PC-9 (cell line): ENCODE measurements around the gene SPRY4. TPM values are rescaled to one million over a fixed set of nuclear protein-coding genes. Genes with fewer than 3 reads are reported as not detected.
"Not testable (repeated sequence)": the region's sequence is repeated elsewhere in the genome, so short reads cannot be mapped to it uniquely, and the experiment has no call there.

Source experiments
- BruUV-seq: library from RNA; stranded (reverse); fragments of 400-500 nt; replicated peaks from 2 replicates; lab custom pipeline; 2021; lab: Mats Ljungman, UMichigan
- CTCF ChIA-PET: fragments of 300-600 bp; sonication (Branson Sonifier 250); formaldehyde crosslinking; loops from one replicate; lab custom pipeline; 2022; ENCODE audit warnings: antibody characterized with exemption; lab: Charles Lee
- POLR2A ChIA-PET: fragments of 300-600 bp; sonication (Branson Sonifier 250); formaldehyde crosslinking; loops from one replicate; lab custom pipeline; 2022; ENCODE audit warnings: antibody characterized with exemption; ENCODE audit not compliant: unreplicated experiment; lab: Charles Lee
- DNase-seq, 2 experiments: peaks; one replicate each; pipeline versions ENCODE4 v3.0.0 to v3.0.0-alpha.2; 2015 to 2022; ENCODE audit warnings: mixed read lengths in 1 of 2
- H2AFZ ChIP-seq: fragments of 200-600 bp; sonication (generic); 2 replicates; pipeline ENCODE4 v1.8.1; 2017; ENCODE audit warnings: antibody characterized with exemption
- H3F3A ChIP-seq: fragments of 200-600 bp; sonication (generic); 2 replicates; pipeline ENCODE4 v1.8.1; 2017; ENCODE audit warnings: antibody characterized with exemption, mild to moderate bottlenecking, low read depth; ENCODE audit not compliant: insufficient read depth
- H3K27ac ChIP-seq: fragments of 200-600 bp; sonication (generic); 2 replicates; pipeline ENCODE4 v1.6.1; 2016; ENCODE audit warnings: mixed run types
- H3K27me3 ChIP-seq: fragments of 200-600 bp; sonication (generic); 2 replicates; pipeline ENCODE4 v1.6.1; 2016; ENCODE audit warnings: low read depth, mixed run types; ENCODE audit not compliant: insufficient read depth
- H3K36me3 ChIP-seq: fragments of 200-600 bp; sonication (generic); 2 replicates; pipeline ENCODE4 v1.6.1; 2016; ENCODE audit warnings: low read depth, mixed run types
- H3K4me1 ChIP-seq: fragments of 200-600 bp; sonication (generic); replicated peaks from 2 replicates; pipeline ENCODE4 v1.6.1; 2016; ENCODE audit warnings: mixed run types; ENCODE audit not compliant: insufficient read depth
- H3K4me2 ChIP-seq: fragments of 200-600 bp; sonication (generic); 2 replicates; pipeline ENCODE4 v1.6.1; 2017; ENCODE audit warnings: mixed run types
- H3K4me3 ChIP-seq: fragments of 200-600 bp; sonication (generic); 2 replicates; pipeline ENCODE4 v1.6.1; 2016; ENCODE audit warnings: mixed run types
- H3K79me2 ChIP-seq: fragments of 200-600 bp; sonication (generic); 2 replicates; pipeline ENCODE4 v1.6.1; 2017; ENCODE audit warnings: low read depth, mixed run types
- H3K9me2 ChIP-seq: fragments of 200-600 bp; sonication (generic); 2 replicates; pipeline ENCODE4 v1.8.1; 2017; ENCODE audit warnings: mild to moderate bottlenecking; ENCODE audit not compliant: insufficient read depth
- H3K9me3 ChIP-seq: fragments of 200-600 bp; sonication (generic); 2 replicates; pipeline ENCODE4 v1.8.1; 2016; ENCODE audit warnings: low read depth; ENCODE audit not compliant: insufficient read depth
- H4K20me1 ChIP-seq: fragments of 200-600 bp; sonication (generic); 2 replicates; pipeline ENCODE4 v1.8.1; 2017; ENCODE audit not compliant: insufficient read depth
- EZH2 ChIP-seq: fragments of 200-600 bp; sonication (generic); IDR thresholded peaks from 2 replicates; pipeline ENCODE4 v1.8.0; 2017; ENCODE audit warnings: antibody characterized with exemption, low read depth
- intact Hi-C: fragments of 100-400 bp; cut with micrococcal nuclease; formaldehyde crosslinking; loops from one replicate; pipeline ENCODE4 v1.10.0; 2022; ENCODE audit not compliant: unreplicated experiment
- total RNA-seq: library from RNA; stranded (reverse); gene quantifications from 2 replicates; pipeline ENCODE4 v1.2.3, GENCODE V29; 2021
- TF ChIP-seq, protein P1 (sequence below): fragments of 200-600 bp; sonication (generic); conservative IDR thresholded peaks from 2 replicates; pipeline ENCODE4 v1.6.1; 2017; ENCODE audit warnings: mixed run types, antibody characterized with exemption, mild to moderate bottlenecking, moderate library complexity

SPRY4 gene
- total RNA-seq, 1 experiment from 2014 or later = 11.0 TPM

DNA sequence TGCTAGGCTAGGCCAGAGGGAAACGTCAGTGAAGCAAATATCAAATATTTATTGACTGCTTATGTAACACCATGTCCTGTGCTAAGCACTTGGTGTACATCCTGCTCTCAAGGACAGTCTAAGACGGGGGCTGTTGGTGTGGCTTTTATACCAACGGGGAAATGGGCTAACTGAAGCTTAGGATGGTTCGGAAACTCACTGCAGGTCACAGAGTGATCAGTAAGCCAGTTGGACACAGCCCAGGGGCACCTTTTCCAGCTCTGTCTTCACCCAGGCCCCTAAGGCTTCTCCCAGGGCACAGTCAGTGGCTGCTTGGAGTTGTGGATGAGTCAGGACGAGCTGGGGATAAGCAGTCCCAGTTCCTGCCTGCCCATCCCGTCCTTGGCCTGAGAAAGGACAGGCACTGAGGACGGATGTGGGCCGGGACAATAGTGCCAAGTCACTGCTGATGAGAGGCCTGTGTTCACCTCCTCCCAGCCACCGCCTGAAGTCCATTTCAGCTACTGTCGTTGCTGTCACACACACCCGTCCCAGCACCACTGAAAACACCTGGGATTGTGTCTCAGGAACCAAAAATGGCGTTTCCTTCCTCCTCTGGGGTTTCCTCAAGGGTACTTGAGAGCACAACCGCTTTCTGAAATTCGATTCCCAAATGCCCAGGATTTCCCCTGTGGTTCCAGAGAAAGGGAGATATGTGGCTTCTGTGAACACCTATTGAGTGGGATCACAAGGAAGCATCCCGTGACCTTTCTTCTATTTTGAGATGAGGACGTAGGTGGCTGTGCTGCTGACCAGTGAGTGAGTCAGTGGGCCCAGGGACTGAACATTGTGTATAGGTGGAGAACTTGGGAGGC lies 17.5 kb upstream of the SPRY4 start:
- no peaks in the 10 kb centered on the region for H3K9me2 ChIP-seq
- H3K4me1 ChIP-seq = peaks cover 13% of the 10 kb centered on the region; the same call in 1 of the 2 replicates
- POLR2A ChIA-PET = interaction anchor here (0.6 to 0.7 kb wide), 2 partner anchors 20 to 414 kb away, joined by 4 to 6 read pairs; no protein-coding TSS in a partner anchor
- TF ChIP-seq, protein P1, sequence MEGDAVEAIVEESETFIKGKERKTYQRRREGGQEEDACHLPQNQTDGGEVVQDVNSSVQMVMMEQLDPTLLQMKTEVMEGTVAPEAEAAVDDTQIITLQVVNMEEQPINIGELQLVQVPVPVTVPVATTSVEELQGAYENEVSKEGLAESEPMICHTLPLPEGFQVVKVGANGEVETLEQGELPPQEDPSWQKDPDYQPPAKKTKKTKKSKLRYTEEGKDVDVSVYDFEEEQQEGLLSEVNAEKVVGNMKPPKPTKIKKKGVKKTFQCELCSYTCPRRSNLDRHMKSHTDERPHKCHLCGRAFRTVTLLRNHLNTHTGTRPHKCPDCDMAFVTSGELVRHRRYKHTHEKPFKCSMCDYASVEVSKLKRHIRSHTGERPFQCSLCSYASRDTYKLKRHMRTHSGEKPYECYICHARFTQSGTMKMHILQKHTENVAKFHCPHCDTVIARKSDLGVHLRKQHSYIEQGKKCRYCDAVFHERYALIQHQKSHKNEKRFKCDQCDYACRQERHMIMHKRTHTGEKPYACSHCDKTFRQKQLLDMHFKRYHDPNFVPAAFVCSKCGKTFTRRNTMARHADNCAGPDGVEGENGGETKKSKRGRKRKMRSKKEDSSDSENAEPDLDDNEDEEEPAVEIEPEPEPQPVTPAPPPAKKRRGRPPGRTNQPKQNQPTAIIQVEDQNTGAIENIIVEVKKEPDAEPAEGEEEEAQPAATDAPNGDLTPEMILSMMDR = no peak
- no peak for TF ChIP-seq EZH2
- peaks cover 29% of the 10 kb centered on the region; the same call in 1 of the 2 replicates for H3K9me3 ChIP-seq
- no peaks in the 10 kb centered on the region for H3K79me2 ChIP-seq
- no TSS peak for BruUV-seq
- H4K20me1 ChIP-seq = no peaks in the 10 kb centered on the region
- peaks cover 23% of the 10 kb centered on the region for H3F3A ChIP-seq
- no peaks in the 10 kb centered on the region for H3K27me3 ChIP-seq
- H3K27ac ChIP-seq = peak overlapping the region; percentile 68
- H2AFZ ChIP-seq = no peak overlapping the region
- peaks cover 16% of the 10 kb centered on the region; the same call in 1 of the 2 replicates for H3K36me3 ChIP-seq
- CTCF ChIA-PET = interaction anchor here (0.7 kb wide), 1 partner anchor 324 kb away, joined by 3 read pairs; no protein-coding TSS in a partner anchor
- intact Hi-C loops = no loop called here
- peak; percentile 25 to 36 for DNase-seq
- H3K4me2 ChIP-seq = peak overlapping the region; percentile 13; the same call in 1 of the 2 replicates
- H3K4me3 ChIP-seq = no peak overlapping the region

DNA sequence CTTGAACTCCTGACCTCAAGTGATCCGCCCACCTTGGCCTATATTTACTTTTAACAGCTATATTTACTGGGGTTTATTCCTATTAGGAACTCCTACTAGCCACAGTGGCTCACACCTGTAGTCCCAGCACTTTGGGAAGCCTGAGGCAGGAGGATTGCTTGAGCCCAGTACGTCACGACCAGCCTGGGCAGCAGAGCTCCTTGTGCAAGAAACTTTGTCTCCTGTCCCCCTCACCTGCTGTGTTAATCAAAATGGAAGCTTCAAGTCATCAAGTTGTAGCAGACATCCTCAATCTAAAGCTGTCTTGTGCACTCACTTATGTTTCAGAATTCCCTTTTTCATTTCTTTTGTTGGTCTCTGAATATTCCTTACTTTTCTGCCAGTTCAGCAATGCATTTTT lies 15.0 kb upstream of the SPRY4 start:
- no TSS peak for BruUV-seq
- Histone ChIP-seq H3K4me3 (no peak overlapping the region), H3K27ac (no peak overlapping the region), H3K79me2 (no peaks in the 10 kb centered on the region), H3F3A (peaks cover 19% of the 10 kb centered on the region), H3K4me1 (peaks cover 13% of the 10 kb centered on the region; the same call in 1 of the 2 replicates), H3K9me3 (peaks cover 19% of the 10 kb centered on the region; the same call in 1 of the 2 replicates), H3K27me3 (no peaks in the 10 kb centered on the region), H4K20me1 (no peaks in the 10 kb centered on the region), H3K4me2 (no peak overlapping the region), H3K9me2 (no peaks in the 10 kb centered on the region), H3K36me3 (0 out of 2 replicates have a peak, but pooled peaks cover 3% of the 10 kb centered on the region), H2AFZ (no peak overlapping the region)
- intact Hi-C loops = no loop called here
- TF ChIP-seq EZH2 = no peak
- TF ChIP-seq, protein P1 = no peak
- ChIA-PET POLR2A (no interaction called here), CTCF (no interaction called here)
- DNase-seq = no peak

GRCh38 chr5:142334538-142334937 lies 9.7 kb upstream of the SPRY4 start:
- Histone ChIP-seq H3K4me2 (no peak overlapping the region), H3K4me3 (no peak overlapping the region), H3K27ac (no peak overlapping the region), H3K79me2 (peaks cover under 1% of the 10 kb centered on the region; the same call in 1 of the 2 replicates), H3K27me3 (no peaks in the 10 kb centered on the region), H3K36me3 (no peaks in the 10 kb centered on the region), H4K20me1 (no peaks in the 10 kb centered on the region), H3F3A (peaks cover 10% of the 10 kb centered on the region; the same call in 1 of the 2 replicates), H3K4me1 (peaks cover 4% of the 10 kb centered on the region; the same call in 1 of the 2 replicates), H3K9me3 (no peaks in the 10 kb centered on the region), H2AFZ (no peak overlapping the region), H3K9me2 (no peaks in the 10 kb centered on the region)
- intact Hi-C loops = no loop called here
- no peak for DNase-seq
- no peak for TF ChIP-seq EZH2
- TF ChIP-seq, protein P1 = no peak
- ChIA-PET POLR2A (no interaction called here), CTCF (no interaction called here)
- no TSS peak for BruUV-seq

GRCh38 chr5:142333749-142334148 lies 8.9 kb upstream of the SPRY4 start:
- BruUV-seq, H2AFZ ChIP-seq, POLR2A ChIA-PET, H3K9me3 ChIP-seq, H3K4me3 ChIP-seq, H3K27me3 ChIP-seq, H3K9me2 ChIP-seq, CTCF ChIA-PET, H3K79me2 ChIP-seq, H3F3A ChIP-seq, H3K4me1 ChIP-seq, H3K4me2 ChIP-seq, H3K36me3 ChIP-seq, DNase-seq, H4K20me1 ChIP-seq, H3K27ac ChIP-seq, intact Hi-C loops: not testable (repeated sequence)
